Osteocyte (in vitro differentiated cells): ENCODE measurements around the gene TAP2. TPM values are rescaled to one million over a fixed set of nuclear protein-coding genes. Genes with fewer than 3 reads are reported as not detected.

ENCODE experiments used
- DNase-seq: peaks from one replicate; pipeline ENCODE4 v3.0.0; 2021; ENCODE audit warnings: mixed read lengths; ENCODE audit not compliant: unreplicated experiment; ENCODE audit errors: extremely low spot score
- H3K27ac Mint-ChIP-seq: one replicate; pipeline ENCODE4 v1.8.0; 2021; ENCODE audit warnings: mild to moderate bottlenecking, mixed read lengths; ENCODE audit not compliant: unreplicated experiment
- H3K27me3 Mint-ChIP-seq: one replicate; pipeline ENCODE4 v1.8.0; 2021; ENCODE audit warnings: mixed read lengths; ENCODE audit not compliant: unreplicated experiment
- H3K36me3 Mint-ChIP-seq: one replicate; pipeline ENCODE4 v1.8.0; 2021; ENCODE audit warnings: mixed read lengths; ENCODE audit not compliant: unreplicated experiment
- H3K4me1 Mint-ChIP-seq: one replicate; pipeline ENCODE4 v1.8.0; 2021; ENCODE audit warnings: mixed read lengths; ENCODE audit not compliant: unreplicated experiment
- H3K4me3 Mint-ChIP-seq: one replicate; pipeline ENCODE4 v1.8.0; 2021; ENCODE audit warnings: mild to moderate bottlenecking, moderate library complexity, mixed read lengths; ENCODE audit not compliant: unreplicated experiment
- H3K9me3 Mint-ChIP-seq: one replicate; pipeline ENCODE4 v1.8.0; 2021; ENCODE audit warnings: mixed read lengths; ENCODE audit not compliant: unreplicated experiment
- CTCF ChIP-seq: fragments of 200-600 bp; sonication (generic); IDR thresholded peaks from 2 replicates; pipeline ENCODE4 v1.5.0; 2021; ENCODE audit warnings: antibody characterized with exemption, mild to moderate bottlenecking, moderate library complexity
- long read RNA-seq: library from polyadenylated mRNA; unstranded; transcript quantifications from one replicate; pipeline ENCODE4 v2.0.0, GENCODE V29; 2021
- total RNA-seq: library from RNA; stranded (reverse); gene quantifications from 2 replicates; pipeline ENCODE4 v1.2.1, GENCODE V29; 2021

Gene TAP2
- 50.1 and 51.9 TPM in 2 replicates for total RNA-seq
- long read RNA-seq, partial matches to known transcripts = 2 of 17 reads
- long read RNA-seq, other reads (novel, unspliced or antisense) = 15 of 17 reads

GRCh38 chr6:32838114-32838958, at the start of gene TAP2:
Gene TAP2, minus strand, starts transcription at chr6:32838739. Its CDS starts 506 bp downstream, at chr6:32838233.
- Mint-ChIP-seq H3K9me3 (no peaks in the 10 kb centered on the region), H3K4me3 (peak within 1 kb of the TSS; percentile 84), H3K27me3 (no peaks in the 10 kb centered on the region), H3K27ac (peak within 1 kb of the TSS; percentile 89), H3K4me1 (peaks cover 23% of the 10 kb centered on the region), H3K36me3 (peaks cover 36% of the 10 kb centered on the region)
- DNase-seq = peak; percentile 99
- peak; percentile 97 for TF ChIP-seq CTCF

GRCh38 chr6:32887616-32888015, 49.1 kb upstream of the TAP2 start:
- no peak for DNase-seq
- H3K36me3 Mint-ChIP-seq = no peaks in the 10 kb centered on the region
- no peak overlapping the region for H3K27ac Mint-ChIP-seq
- H3K4me3 Mint-ChIP-seq = no peak overlapping the region
- TF ChIP-seq CTCF = no peak
- peaks cover 25% of the 10 kb centered on the region for H3K4me1 Mint-ChIP-seq
- no peaks in the 10 kb centered on the region for H3K9me3 Mint-ChIP-seq
- peaks cover 25% of the 10 kb centered on the region for H3K27me3 Mint-ChIP-seq

- Mint-ChIP-seq H3K4me1 (peaks cover 25% of the 10 kb centered on the region), H3K27me3 (peaks cover 28% of the 10 kb centered on the region), H3K9me3 (no peaks in the 10 kb centered on the region), H3K4me3 (no peak overlapping the region), H3K27ac (peak overlapping the region; percentile 35), H3K36me3 (no peaks in the 10 kb centered on the region)
- no peak for DNase-seq
- no peak for TF ChIP-seq CTCF
These were observed 48.3 kb upstream of the TAP2 start for GRCh38 chr6:32886681-32887383.

GRCh38 chr6:32885698-32886286, 47.3 kb upstream of the TAP2 start:
- DNase-seq = no peak
- no peaks in the 10 kb centered on the region for H3K9me3 Mint-ChIP-seq
- no peaks in the 10 kb centered on the region for H3K36me3 Mint-ChIP-seq
- H3K4me1 Mint-ChIP-seq = peaks cover 25% of the 10 kb centered on the region
- TF ChIP-seq CTCF = peak; percentile 63
- no peak overlapping the region for H3K27ac Mint-ChIP-seq
- peaks cover 34% of the 10 kb centered on the region for H3K27me3 Mint-ChIP-seq
- no peak overlapping the region for H3K4me3 Mint-ChIP-seq
